HG03571 (cell line): ENCODE data around the gene NR6A1.

ENCODE experiments used
- ATAC-seq: cut with Tn5 transposase; IDR thresholded peaks from one replicate; pipeline ENCODE4 v1.9.1; 2021; ENCODE audit not compliant: unreplicated experiment

The NR6A1 gene

DNA sequence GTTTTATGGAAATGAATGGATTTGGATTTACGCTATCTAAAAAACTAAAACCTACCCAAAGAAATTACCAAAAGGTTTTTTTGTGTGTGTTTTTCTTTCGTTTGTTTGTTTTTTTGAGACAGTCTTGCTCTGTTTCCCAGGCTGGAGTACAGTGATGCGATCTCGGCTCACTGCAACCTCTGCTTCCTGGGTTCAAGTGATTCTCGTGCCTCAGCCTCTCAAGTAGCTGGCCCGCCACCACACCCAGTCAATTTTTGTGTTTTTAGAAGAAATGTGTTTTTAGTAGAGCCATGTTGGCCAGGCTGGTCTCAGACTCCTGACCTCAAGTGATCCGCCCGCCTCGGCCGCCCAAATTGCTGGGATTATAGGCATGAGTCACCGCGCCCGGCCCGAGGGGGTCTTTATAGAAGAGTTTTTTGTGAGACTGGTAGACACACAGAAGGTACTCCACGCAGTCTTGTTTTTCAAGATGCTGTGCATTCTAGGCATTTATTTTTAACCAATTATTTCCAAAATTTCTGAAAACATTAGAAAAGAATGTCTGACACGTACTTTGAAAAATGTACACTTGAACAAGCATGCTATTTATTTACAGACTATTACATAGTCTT lies 75.7 kb downstream of the NR6A1 start:
- no peak for ATAC-seq

DNA sequence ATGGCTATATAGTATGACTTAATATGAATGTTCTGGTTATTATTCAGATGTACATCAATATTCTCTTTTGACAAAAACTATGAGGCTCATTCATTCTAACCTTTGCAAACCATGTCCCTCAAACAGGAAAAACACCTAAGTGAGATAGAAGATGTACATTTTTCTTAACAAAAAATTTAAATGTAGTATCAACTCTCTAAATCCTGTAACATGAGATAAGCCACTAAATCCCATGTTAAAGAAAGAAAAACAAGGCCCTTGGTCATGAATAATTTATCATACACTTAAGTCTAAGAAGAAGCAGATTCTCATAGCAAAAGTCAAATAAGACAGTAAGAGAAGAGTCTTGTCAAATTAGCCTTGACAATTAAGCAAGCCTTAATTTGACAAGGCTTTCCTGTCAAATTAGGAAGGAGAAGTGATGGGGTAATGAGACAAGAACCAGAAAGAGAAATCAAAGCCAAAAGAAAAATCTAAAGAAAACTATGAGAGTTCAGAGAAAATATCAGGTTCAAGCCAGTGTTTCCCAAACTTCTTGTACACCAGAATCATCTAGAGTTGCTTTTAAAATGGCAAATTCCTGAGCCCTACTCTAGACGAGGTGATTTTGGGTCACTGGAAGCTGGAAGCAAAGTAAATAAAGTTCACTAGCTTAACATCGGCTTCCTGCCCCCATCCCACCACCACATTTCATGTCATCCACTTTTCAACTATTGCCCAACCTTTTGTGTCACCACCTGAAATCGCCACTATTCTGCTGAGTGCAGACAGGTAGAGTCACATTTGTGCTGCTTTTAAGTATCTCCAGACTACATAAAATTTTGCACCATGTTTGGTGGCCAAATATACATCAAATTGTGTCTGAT lies 76.5 kb downstream of the NR6A1 start:
- no peak for ATAC-seq

DNA sequence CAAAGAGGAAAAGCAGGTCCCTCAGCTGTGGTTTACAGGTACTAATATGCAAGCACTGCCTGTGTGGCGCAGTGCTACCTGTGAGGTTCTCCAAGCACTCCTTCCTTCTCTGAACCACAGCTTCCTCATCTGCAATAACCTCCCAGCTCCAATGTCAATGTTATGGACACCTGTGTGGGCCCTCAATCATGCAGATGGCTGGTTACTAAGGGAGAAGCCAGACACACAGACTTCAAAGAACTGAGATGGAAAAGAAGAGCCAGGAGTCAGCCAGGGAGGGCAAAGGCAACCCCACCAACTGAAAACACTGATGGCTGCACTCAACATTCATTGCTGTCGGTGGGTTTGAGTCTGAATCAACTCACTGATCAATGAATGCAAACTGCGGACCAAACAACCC lies 77.7 kb downstream of the NR6A1 start:
- ATAC-seq: no peak

DNA sequence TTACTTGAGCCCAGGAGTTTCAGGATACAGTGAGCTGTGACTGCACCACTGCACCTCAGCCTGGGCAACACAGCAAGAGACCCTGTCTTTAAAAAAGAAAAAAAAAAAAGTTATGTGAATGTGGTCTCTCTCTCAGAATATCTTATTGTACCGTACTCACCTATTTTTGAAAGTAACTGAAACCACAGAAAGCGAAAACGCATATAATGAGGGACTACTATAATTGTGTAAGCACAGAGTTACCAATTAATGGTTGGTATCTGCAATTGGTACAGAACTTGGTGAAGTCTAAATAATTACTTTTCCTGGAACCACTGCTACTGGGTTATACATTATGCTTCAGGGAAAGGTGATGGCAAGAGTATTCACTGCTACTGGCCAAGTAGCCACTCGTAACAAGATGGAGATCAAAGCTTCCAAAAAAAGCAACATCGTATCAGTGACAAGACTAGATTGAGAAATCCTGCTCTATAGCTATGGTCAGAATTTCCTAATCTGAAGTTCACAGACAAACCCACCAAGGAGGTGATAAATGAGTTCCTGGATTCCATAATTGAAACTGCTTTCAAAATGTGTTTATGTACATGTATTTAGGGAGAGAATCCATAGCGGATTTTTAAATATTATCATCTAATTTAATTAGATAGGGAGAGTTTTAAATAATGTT lies 82.7 kb downstream of the NR6A1 start:
- ATAC-seq: no peak

DNA sequence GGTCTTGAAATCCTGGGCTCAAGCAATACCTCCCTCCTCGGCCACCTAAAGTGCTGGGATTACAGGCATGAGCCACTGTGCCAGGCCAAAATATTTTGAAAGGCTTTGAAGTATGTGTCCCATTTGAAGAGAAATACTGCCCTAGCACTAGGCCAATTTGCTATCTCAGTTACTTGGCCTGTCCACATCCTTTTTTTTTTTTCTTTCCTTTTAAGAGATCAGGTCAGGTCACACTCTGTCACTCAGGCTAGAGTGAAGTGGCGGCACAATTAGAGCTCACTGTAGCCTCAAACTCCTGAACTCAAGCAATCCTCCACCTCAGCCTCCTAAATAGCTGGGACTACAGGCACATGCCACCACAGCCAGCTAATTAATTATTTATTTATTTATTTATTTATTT lies 84.2 kb downstream of the NR6A1 start:
- ATAC-seq: no peak

DNA sequence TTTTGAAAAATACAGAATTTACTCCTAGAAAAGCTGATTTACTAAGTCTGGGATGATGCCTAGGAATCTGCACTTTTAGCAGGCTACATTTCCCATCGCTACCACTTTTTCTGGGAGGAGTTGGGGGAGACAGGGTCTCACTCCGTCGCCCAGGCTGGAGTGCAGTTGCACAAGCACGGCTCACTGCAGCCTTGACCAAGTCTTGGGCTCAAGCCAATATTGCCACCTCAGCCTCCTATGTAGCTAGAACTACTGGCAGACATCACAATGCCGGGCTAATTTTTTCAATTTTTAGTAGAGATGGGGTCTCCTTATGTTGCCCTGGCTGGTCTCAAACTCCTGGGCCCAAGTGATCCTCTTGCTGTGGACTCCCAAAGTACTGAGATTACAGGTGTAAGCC lies 85.9 kb downstream of the NR6A1 start:
- no peak for ATAC-seq

DNA sequence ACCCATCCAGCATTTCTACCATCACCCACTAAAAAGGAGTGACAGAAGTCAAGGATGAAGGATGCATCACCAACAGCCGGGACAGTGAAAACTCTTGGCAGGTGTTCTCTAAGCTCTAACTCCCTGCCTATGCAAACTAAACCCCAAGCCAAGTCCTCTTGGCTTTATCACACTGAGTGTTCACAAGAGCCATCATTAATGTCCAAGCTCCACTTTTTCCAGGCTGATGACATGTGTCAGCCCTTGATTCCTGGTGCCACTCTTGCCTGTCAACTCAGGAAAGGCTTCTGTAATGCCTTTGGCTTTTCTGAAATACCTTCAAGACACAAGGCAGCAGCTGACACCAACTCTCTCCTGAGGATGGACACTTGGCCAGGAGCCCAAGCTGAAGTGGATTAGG lies 86.9 kb downstream of the NR6A1 start:
- ATAC-seq: no peak

DNA sequence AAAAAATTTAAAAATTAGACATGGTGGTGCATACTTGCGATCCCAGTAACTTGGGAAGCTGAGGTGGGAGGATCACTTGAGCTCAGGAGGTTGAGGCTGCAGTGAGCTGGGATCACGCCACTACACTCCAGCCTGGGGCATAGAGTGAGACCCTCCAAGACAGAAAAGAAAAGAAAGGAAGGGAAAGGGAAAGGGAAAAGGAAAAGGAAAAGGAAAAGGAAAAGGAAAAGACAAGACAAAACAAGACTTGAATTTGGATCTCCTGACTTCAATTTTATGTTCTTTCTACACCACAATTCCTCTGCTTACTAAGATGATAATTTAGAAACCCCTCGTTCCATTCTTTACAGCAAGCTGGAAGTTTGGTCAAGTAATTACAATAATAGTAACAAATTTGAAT lies 88.1 kb downstream of the NR6A1 start:
- ATAC-seq: no peak

DNA sequence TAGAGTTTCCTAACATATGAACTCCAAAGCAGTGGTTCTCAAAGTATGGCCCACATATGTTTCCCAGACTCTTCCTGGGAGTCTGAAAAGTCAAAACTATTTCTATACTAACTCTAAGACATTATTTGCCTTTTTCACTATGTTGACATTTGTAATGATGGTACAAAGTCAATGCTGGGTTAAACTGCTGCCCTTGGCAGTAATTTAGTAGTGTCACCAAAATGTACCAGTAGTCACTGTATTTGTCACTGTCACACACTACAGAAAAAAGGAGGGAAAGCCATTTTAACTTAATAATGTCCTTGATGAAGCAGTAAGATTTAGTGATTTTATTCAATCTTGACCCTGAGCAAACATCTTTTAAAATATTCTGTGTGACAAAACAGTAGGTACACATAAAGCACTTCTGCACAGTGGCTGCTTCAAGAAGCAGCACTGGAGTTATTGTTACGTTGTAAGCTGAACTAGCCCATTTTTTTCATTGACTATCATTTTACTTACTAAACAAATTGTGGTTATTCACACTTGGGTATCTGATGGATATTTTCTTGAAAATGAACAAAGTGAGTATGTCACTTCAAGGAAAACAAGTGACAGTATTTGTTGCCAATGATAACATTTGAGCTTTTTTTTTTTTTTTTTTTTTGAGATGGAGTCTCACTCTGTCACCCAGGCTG lies 90.3 kb downstream of the NR6A1 start:
- no peak for ATAC-seq

DNA sequence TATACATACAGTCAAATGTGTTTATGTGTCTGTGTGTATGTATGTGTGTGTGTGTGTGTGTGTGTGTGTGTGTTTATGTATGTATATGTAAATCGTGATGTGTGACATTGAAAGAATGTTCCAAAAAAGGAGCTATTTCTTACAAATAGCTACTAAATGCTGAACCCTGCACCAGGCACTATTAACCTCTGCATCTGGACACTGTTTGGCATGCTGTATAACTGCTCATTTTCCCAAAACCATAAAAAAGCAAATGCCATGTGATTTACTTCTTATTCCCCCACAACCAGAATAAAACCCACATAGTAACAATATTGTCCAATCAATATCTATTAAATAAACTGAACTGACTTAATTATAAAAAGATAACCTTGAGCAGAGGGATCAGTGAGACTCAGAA lies 91.1 kb downstream of the NR6A1 start:
- ATAC-seq: no peak

DNA sequence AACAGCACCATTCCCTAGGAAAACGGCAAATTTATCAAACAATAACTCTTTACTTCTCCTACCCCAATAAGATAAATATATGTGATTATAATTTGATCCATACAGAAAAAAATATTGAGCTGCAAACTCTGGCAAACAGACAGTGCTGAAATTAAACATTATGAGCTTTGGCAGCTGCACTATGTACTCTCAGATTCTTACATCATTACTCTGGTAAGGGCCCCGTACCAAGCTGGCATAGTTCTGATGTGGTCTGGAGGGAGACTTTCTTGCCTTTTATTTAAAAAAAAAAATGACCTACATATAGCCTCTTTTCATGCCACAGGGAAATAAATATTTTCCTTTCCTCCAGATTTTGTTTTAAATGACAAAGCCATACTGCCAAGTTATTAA lies 95.0 kb downstream of the NR6A1 start:
- no peak for ATAC-seq

DNA sequence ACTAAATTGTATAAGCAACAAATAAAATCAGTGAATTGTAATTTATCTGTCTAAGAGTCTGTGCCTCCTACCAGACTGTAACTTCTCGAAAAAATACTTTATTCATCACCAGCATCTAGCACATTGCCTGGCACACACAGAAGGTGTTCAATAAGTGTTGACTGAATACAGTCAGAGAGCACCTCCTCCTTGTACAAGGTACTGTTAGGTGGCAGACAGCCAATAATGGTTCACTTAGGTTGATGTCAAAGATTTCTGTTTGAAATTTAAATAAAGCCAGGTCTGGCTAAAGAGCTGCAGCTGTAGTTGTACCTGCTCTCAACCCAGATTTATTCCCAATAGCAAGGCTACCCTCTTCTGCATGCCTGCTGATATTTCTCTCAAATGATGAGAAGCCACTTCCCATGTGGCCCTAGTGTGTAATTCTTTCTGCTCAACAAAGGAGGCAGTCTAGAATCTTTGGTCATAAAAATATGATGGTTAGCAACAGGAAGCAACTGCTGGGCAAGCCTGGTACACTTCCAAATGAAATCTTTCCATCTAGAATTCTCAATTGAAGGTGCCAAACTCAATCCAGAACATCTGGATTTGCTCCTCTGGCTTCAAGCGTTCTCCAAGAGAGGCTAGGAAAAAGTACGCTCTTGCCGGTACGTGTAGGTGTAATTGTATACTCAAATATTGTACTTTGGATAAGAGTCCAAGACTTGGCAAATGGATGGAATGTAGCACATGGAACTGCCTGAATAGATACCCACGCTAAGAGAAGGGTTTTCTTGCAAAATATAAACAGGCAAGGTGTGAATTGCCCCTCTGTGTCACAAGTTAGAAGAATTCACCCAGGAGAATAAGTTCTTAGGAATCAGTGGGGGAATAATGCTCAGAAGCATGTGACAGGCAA lies 95.6 kb downstream of the NR6A1 start:
- ATAC-seq: no peak

DNA sequence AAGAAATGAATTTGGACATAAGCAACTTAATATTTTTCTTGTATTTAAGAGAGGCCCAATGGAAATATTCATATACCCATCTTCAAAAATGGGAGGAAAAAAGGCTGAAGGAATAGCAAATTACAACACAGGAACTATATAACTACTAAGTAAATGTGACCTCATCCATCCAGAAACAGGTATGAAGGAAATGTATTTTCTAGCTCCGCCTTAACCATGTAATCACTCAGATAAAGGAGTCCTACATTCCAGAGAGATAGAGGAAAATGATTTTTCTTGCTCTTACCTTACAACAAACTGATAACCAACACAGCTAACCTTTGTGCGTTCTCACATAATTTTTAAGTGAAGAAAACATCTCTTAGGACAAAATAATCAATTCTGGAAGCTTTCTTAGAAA lies 96.5 kb downstream of the NR6A1 start:
- no peak for ATAC-seq

DNA sequence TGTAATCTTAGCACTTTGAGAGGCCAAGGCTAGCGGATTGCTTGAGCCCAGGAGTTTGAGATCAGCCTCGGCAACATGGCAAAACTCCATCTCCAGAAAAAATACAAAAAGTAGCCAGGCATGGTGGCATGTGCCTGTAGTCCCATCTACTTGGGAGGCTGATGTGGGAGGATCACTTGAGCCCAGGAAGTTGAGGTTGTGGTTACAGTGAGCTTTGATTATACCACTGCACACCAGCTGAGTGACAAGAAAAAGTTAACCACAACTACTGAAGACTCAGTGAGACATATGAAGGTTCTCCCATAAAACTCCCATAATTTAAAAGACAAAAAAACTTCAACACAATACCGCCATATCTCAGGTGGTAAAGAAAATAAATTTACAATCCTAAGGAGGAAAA lies 98.0 kb downstream of the NR6A1 start:
- no peak for ATAC-seq

DNA sequence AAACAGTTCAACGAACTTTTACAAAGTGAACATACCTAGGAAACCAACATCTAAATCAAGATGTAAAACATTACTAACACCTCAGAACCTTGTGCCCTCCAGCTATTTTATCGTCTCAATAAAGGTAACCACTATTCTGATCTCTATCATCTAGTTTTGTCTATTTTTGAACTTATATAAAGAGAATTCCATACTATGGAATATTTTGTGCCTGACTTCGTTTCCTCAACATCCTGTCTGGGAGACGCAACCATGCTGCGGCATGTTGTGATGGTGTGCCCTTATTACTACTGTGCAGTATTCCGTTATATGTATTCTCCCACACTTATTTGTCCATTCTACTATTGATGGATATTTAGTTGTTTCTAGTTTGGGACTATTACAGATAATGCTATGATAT lies 99.2 kb downstream of the NR6A1 start:
- no peak for ATAC-seq

DNA sequence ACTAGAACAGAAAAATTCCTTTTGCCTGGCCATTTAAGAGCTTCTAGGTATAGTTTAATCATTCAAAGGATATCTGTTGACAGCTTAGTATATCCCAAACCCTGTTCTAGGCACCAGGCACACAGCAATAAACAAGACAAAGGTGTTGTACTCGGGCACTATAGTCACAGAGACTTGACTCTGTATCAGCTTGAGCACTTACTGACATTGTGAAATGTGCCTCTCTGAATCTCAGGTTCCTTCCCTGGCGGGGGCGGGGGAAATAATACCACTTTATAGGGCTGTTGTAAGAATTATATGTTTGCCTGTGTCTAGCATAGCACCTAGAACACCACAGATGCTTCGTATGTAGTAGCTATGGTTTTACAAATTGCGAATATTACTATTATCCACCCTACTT lies 104.5 kb downstream of the NR6A1 start:
- ATAC-seq: no peak

DNA sequence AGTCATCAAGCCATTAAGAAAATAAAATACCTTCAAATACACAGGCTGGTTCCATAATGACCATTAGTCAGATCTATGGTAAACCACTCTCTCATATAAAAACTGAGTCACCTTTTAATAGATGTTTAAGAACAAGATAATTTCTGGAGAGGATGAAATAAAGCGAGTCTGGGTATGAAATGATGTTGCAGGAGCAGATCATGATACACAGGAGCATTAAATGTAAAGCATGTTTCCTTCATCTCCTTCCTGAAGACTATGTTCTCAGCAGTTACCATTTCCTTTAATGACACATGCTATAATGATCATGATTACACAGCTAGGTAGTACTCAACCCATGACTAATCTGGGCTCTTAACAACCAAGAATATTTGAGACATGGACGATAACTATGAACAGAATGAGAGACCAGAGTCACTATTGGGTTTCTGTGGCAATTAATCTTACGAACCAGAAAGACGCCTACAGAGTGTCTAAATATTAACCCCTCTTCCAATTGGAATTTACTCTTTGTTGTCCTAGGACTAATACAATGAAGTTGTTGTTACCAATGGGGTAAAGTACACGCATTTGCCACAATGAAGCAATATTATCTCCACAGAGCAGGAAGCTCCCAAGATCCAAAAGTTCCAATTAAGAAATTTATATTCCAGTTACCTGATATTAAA lies 105.6 kb downstream of the NR6A1 start:
- ATAC-seq: no peak

DNA sequence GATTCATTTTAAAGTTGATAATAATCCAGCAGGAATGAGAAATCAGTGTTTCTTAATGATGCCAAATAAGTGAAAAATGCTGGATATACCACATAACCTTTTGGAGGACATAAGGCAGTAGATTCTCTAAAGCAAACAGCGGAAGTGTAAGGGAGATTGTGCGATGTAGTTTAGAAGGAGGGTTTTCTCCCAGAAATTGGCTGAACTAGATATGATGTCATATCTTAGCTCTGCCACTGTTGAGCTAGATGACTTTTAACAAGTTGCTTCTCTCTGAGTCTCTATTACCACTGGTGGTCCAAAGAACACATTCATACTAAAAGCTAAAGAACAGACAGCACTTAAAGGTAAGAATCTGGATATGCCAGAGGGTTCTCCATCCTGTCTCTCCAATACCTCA lies 107.0 kb downstream of the NR6A1 start:
- ATAC-seq: no peak

DNA sequence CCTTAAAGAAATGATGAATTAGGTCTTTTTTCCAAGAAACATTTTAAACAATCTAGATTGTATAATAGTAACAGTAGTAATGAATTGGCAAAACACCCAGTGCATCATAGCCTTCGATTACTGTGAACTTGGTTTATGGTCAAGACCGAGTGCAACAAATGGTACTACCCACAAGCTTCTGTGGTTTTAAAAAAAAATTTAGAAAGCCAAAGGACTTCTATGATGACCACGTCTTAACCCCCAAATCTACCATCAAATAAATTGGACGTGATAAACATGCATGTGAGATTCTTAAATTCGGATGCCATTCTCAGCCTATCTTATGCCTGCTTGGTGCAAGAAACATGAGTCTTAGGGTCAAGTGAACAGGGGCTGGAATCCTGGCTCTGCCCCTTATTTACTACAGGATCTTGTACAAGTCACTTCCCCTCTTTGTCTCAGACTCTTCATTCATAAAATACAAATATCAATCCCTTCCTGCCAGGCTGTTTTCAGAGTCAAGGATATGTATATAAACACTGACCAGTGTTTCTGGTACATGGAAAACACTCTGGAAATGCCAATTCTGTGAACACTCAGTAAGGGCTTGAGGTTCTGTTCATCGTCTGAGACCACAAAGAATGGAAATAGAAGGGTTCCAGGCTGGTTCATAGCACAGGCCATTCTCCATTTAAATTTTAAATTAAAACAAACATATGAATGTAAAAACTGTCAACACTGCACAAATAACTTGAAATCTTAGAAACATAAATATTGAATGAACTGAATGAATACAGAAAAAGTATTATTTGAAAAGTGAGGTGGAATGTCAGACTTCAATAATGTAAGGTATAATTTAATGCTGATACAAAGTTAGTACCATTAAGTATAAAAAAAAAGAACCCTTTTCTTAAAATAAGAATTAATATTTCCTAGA lies 107.8 kb downstream of the NR6A1 start:
- no peak for ATAC-seq
